T-cell (primary cell): ENCODE data around the gene NELFB. TPM values are rescaled to one million over a fixed set of nuclear protein-coding genes. Genes with fewer than 3 reads are reported as not detected.

Source experiments
- ATAC-seq, 4 experiments: fragments of 200-7000 bp in 3 of 4; fragments of 150-1000 bp in 1 of 4; cut with Tn5 transposase; replicated peaks in 1 of 4; 1 replicate in 3 of 4; 2 replicates in 1 of 4; pipeline ENCODE4 v1.10.0; 2021; ENCODE audit warnings: moderate library complexity in 3 of 4, mild to moderate bottlenecking in 2 of 4, moderate number of reproducible peaks in 1 of 4
- CTCF ChIA-PET, 2 donors: fragments of 300-600 bp; sonication (Branson Sonifier 250); formaldehyde crosslinking; loops; one replicate each; lab custom pipeline; 2022; ENCODE audit warnings: antibody characterized with exemption in 2 of 2; lab: Charles Lee
- POLR2A ChIA-PET, 2 donors: fragments of 300-600 bp; sonication (Branson Sonifier 250); formaldehyde crosslinking; loops; one replicate each; lab custom pipeline; 2022; ENCODE audit warnings: antibody characterized with exemption in 2 of 2; lab: Charles Lee
- DNase-seq, 35 experiments: peaks; one replicate each; pipeline versions ENCODE4 v3.0.0 to v3.0.0-alpha.2; 2013 to 2023
- H3K27ac ChIP-seq: one replicate; pipeline ENCODE4 v1.5.1; 2013; ENCODE audit warnings: low read length
- H3K27me3 ChIP-seq, 2 experiments: replicated peaks in 1 of 2; 1 replicate in 1 of 2; 2 replicates in 1 of 2; pipeline versions ENCODE4 v1.6.1 to v1.7.0; 2013; ENCODE audit warnings: low read length in 1 of 2, mixed read lengths in 1 of 2; ENCODE audit not compliant: control insufficient read depth in 2 of 2, insufficient read depth in 2 of 2; ENCODE audit errors: extremely low read depth in 1 of 2
- H3K36me3 ChIP-seq, 2 donors: 1 replicate in 1 of 2; 2 replicates in 1 of 2; pipeline versions ENCODE4 v1.6.1 to v1.7.0; 2013; ENCODE audit warnings: low read length in 1 of 2; ENCODE audit not compliant: control insufficient read depth in 2 of 2, insufficient read depth in 1 of 2; ENCODE audit errors: extremely low read depth in 1 of 2
- H3K4me1 ChIP-seq, 2 experiments: 1 replicate in 1 of 2; 2 replicates in 1 of 2; pipeline versions ENCODE4 v1.6.1 to v1.7.0; 2013; ENCODE audit warnings: low read length in 2 of 2, mixed read lengths in 1 of 2; ENCODE audit not compliant: insufficient read depth in 2 of 2, control insufficient read depth in 1 of 2; ENCODE audit errors: extremely low read depth in 1 of 2
- H3K4me3 ChIP-seq, 2 donors: 1 replicate in 1 of 2; 2 replicates in 1 of 2; pipeline versions ENCODE4 v1.5.1 to v1.7.0; 2013; ENCODE audit warnings: mild to moderate bottlenecking in 2 of 2, low read length in 1 of 2, moderate library complexity in 1 of 2; ENCODE audit not compliant: control insufficient read depth in 1 of 2; ENCODE audit errors: extremely low read depth in 1 of 2
- H3K9me3 ChIP-seq: 2 replicates; pipeline ENCODE4 v1.7.0; 2013
- H3K27ac Mint-ChIP-seq, 2 donors: one replicate each; pipeline ENCODE4 v1.8.0; 2020 to 2021; ENCODE audit warnings: mild to moderate bottlenecking in 2 of 2, mixed read lengths in 2 of 2
- H3K27me3 Mint-ChIP-seq, 2 donors: one replicate each; pipeline ENCODE4 v1.8.0; 2021 to 2022; ENCODE audit warnings: mixed read lengths in 2 of 2
- H3K36me3 Mint-ChIP-seq: one replicate; pipeline ENCODE4 v1.8.0; 2021; ENCODE audit warnings: mixed read lengths
- H3K4me1 Mint-ChIP-seq, 3 donors: one replicate each; pipeline ENCODE4 v1.8.0; 2020 to 2022; ENCODE audit warnings: mixed read lengths in 3 of 3, mild to moderate bottlenecking in 1 of 3
- H3K4me3 Mint-ChIP-seq, 3 donors: one replicate each; pipeline ENCODE4 v1.8.0; 2020 to 2022; ENCODE audit warnings: mild to moderate bottlenecking in 3 of 3, mixed read lengths in 3 of 3, moderate library complexity in 3 of 3
- H3K9me3 Mint-ChIP-seq, 3 donors: one replicate each; pipeline ENCODE4 v1.8.0; 2020 to 2022; ENCODE audit warnings: mixed read lengths in 3 of 3
- WGBS: methylation state at CpG from one replicate; pipeline ENCODE4 v1.1.5; 2013; ENCODE audit warnings: missing lambda C conversion rate; ENCODE audit not compliant: insufficient coverage; 5-methylcytosine and 5-hydroxymethylcytosine counted together
- total RNA-seq, 35 experiments: library from RNA in 6 of 35; stranded (reverse) in 6 of 35; fragments of 120-200 nt in 1 of 35; gene quantifications; one replicate each; pipeline versions ENCODE4 v1.2.1 to v1.2.4 and lab custom pipeline; 2013 to 2026

Gene NELFB
- total RNA-seq, 5 donors from 2014 or later (not counting 1 experiment from before 2014, with no cell fraction given), result 36.1 to 62.2 (median 58.8) TPM

DNA sequence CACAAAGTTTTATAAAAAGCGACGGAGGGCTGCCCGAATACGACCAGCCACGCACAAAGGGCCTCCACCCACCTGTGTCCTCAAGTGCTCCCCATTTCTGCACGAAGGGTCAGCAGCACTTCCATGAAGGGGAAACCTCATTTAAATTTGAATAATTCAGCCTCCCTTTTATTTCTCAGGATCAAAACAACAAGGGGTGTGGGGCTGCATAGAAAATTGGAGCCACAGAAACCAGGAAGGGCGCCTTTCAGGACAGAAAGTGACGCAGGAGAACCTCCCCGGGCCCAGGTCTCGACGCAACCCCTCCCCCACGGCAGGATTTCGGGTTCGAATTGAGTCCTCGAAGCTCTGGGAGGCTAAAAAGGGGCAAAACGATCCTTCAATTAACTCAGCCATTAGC, 44.8 kb downstream of the NELFB start:
- POLR2A ChIA-PET, result interaction anchor here in 1 of 2 donors (0.6 kb wide), 1 partner anchor 17 kb away, joined by 15 read pairs; no protein-coding TSS in a partner anchor
- Mint-ChIP-seq H3K4me1 (peaks cover 8 to 19% (median 16%) of the 10 kb centered on the region in 3 donors), H3K9me3 (no peaks in the 10 kb centered on the region), H3K36me3 (no peaks in the 10 kb centered on the region), H3K27me3 (peaks cover 14 to 31% of the 10 kb centered on the region in 2 donors), H3K27ac (no peak overlapping the region), H3K4me3 (peak overlapping the region; percentile 34 to 54 (median 34))
- no peak overlapping the region for H3K4me3 ChIP-seq
- no peak for ATAC-seq
- CTCF ChIA-PET, result no interaction called here
- WGBS, result 76% methylated on average over 8 of the region's 16 CpGs
- peaks cover 7 to 68% of the 10 kb centered on the region in 2 experiments for H3K27me3 ChIP-seq
- H3K9me3 ChIP-seq, result no peaks in the 10 kb centered on the region
- no peak overlapping the region for H3K27ac ChIP-seq
- peaks cover 3 to 50% of the 10 kb centered on the region in 2 experiments for H3K4me1 ChIP-seq
- DNase-seq, result peak in 1 of 35 experiments; percentile 2
- no peaks in the 10 kb centered on the region for H3K36me3 ChIP-seq

DNA sequence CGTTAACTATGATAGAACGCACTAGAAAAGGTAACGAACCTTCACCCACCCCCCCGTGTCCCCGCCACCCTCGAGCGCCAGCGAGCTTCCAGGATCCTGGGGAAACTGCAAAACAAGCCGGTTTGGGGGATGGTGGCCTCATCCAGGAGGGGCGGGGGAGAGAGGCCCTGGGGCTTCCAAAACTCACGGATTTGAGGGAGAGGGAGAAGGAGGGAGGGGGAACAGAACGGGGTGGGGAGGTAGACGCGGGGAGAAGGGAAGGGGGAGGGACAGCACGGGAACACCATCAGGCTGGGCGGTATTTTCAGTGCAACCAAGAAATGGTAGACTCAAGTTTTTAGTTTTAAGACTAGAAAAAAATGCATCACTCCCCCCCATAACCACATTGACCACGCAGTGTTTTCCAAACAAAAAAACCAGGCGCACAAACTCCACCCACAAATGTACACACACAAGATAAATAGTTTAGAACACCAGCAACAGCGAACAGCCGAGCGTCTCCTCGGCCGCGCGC, 45.5 kb downstream of the NELFB start:
- Mint-ChIP-seq H3K36me3 (no peaks in the 10 kb centered on the region), H3K27me3 (peaks cover 14 to 29% of the 10 kb centered on the region in 2 donors), H3K4me1 (peaks cover 15 to 25% (median 16%) of the 10 kb centered on the region in 3 donors), H3K4me3 (peak overlapping the region; percentile 68 to 81 (median 71)), H3K27ac (no peak overlapping the region), H3K9me3 (no peaks in the 10 kb centered on the region)
- no peak for ATAC-seq
- Histone ChIP-seq H3K4me3 (peak overlapping the region in 1 of 2 donors; percentile 82), H3K27me3 (peaks cover 7 to 70% of the 10 kb centered on the region in 2 experiments), H3K9me3 (no peaks in the 10 kb centered on the region), H3K36me3 (no peaks in the 10 kb centered on the region), H3K27ac (no peak overlapping the region), H3K4me1 (peaks cover 3 to 54% of the 10 kb centered on the region in 2 experiments)
- no peak for DNase-seq
- 0% methylated on average over 14 of the region's 25 CpGs for WGBS
- CTCF ChIA-PET, result no interaction called here
- POLR2A ChIA-PET, result interaction anchor here in 1 of 2 donors (0.6 kb wide), 1 partner anchor 18 kb away, joined by 15 read pairs; no protein-coding TSS in a partner anchor

DNA sequence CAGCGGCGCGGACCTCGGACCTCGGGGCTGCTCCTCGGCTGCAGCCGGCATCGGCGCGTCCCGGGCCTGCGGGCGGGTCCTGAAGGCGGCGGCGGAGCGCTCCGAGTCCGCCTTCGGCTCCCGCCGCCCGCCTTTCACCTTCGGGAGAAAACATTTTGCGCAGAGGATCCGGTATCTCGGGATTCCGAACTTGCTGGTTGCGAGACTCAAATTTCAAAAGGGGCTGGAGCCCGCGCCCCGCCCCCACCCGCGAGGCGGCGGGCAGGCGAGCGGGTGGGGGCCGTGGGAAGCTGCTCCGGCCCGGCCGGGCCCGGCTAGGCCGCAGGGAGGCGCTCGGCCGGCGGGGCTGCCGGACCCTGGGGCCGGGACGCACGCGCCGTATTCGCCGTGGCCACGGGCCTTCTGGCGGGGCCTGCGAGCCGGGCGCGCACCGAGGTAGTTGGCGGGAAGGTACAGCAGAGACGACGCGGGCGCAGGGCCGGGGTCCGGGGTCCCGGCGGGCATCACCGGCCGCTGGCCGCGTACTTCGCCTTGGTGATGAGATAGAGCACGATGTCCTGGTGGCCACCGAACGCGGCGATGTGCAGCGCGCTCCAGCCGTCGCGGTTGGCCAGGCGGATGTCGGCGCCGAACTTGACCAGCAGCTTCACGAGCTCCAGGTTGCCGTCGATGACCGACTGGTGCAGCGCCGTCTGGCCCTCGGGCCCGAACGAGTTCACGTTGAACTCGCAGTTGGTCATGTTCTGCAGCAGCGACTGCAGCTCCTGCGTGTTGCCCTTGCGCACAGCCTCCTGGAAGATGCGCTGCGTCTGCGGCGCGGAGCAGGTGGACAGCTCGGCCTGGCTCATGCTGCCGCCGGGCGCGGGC, 46.2 kb downstream of the NELFB start:
- DNase-seq, result peak in 3 of 35 experiments; percentile 4 to 46 (median 25)
- Mint-ChIP-seq H3K27me3 (peaks cover 14 to 29% of the 10 kb centered on the region in 2 donors), H3K9me3 (no peaks in the 10 kb centered on the region), H3K36me3 (no peaks in the 10 kb centered on the region), H3K4me1 (peaks cover 15 to 27% (median 16%) of the 10 kb centered on the region in 3 donors), H3K4me3 (peak overlapping the region; percentile 68 to 81 (median 71)), H3K27ac (no peak overlapping the region)
- ChIA-PET POLR2A (interaction anchor here in 1 of 2 donors (0.6 kb wide), 1 partner anchor 320 kb away, joined by 3 read pairs; no protein-coding TSS in a partner anchor), CTCF (interaction anchor here in 1 of 2 donors (0.6 kb wide), 1 partner anchor 213 kb away, joined by 3 read pairs; no protein-coding TSS in a partner anchor)
- Histone ChIP-seq H3K27ac (no peak overlapping the region), H3K4me1 (peaks cover 8 to 56% of the 10 kb centered on the region in 2 experiments), H3K36me3 (no peaks in the 10 kb centered on the region), H3K4me3 (peak overlapping the region; percentile 43 to 82), H3K9me3 (no peaks in the 10 kb centered on the region), H3K27me3 (peaks cover 7 to 71% of the 10 kb centered on the region in 2 experiments)
- peak in 1 of 4 experiments; percentile 18 for ATAC-seq
- 1% methylated on average over 115 of the region's 115 CpGs for WGBS

DNA sequence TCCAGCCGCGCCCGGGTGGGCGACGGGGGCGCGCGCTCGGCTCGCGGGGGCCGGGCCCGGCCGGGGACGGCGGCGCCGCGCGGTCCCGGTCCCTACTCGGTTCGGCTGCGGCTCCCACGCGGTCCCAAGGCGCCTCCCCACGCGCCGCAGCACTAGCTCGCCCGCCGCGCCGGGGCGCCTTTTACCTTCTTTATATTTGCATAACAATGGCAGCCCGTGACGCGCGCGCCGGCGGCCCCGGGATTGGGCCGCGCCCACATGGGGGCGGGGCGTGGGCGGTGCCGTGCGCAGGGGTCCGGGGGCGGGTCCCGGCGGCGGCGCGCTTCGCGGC, 47.0 kb downstream of the NELFB start, which contains the start of gene NRARP:
Gene NRARP, minus strand, starts transcription at position 154 of the 331 bp plus-strand sequence. CDS start 343 bp downstream, outside the sequence.
- Histone ChIP-seq H3K4me1 (peaks cover 9 to 54% of the 10 kb centered on the region in 2 experiments), H3K36me3 (no peaks in the 10 kb centered on the region), H3K27me3 (peaks cover 5 to 65% of the 10 kb centered on the region in 2 experiments), H3K9me3 (no peaks in the 10 kb centered on the region), H3K27ac (no peak within 1 kb of the TSS), H3K4me3 (peak within 1 kb of the TSS; percentile 43 to 82)
- DNase-seq (peak; percentile 79 to 96 (median 88)), ATAC-seq (peak; percentile 86 to 90 (median 89))
- Mint-ChIP-seq H3K4me3 (peak within 1 kb of the TSS; percentile 56 to 71 (median 70)), H3K27ac (no peak within 1 kb of the TSS), H3K4me1 (peaks cover 8 to 24% (median 14%) of the 10 kb centered on the region in 3 donors), H3K27me3 (peaks cover 6 to 21% of the 10 kb centered on the region in 2 donors), H3K36me3 (no peaks in the 10 kb centered on the region), H3K9me3 (no peaks in the 10 kb centered on the region)
- ChIA-PET POLR2A (no interaction called here), CTCF (interaction anchor here in 1 of 2 donors (0.6 kb wide), 1 partner anchor 214 kb away, joined by 3 read pairs; no protein-coding TSS in a partner anchor)
- under 1% methylated on average over 60 of the region's 60 CpGs for WGBS

DNA sequence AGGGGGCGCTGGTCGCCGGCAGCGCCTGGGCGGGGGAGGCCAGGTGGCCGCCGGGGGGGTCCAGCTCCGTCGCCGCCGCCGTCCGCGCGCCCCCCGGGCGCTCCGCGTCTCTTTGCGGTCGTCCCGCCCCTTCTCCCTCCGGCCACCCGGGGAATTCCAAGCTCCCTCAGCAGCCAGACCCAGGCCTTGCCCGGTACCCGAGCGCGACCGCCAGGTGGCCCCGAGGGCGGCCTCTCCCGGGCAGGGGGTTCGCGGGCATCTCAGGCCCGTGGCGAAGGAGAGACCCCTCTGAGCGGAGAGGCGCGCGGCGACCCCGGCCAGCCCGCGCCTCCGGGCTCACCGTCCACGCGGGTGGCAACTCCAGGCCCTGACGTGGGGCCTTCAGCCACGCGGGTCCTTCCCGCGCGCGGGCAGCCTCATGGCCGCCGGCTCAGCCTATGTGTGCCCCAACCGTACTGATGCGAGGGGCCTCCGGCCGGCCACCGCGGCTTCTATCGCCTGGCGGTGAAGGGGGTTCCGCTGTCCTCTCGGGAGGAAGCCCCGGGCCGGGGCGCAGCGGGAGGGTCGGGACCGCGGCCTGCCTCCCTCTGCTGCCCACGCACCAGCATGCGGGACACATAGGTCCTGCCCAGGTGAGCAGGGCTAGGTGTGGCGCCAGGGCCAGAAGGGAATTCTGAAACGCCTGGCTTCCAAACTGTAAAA, 47.5 kb downstream of the NELFB start:
- H3K27ac ChIP-seq, result no peak overlapping the region
- peak in 3 of 4 experiments; percentile 31 to 42 (median 40) for ATAC-seq
- H3K4me1 ChIP-seq, result peaks cover 9 to 54% of the 10 kb centered on the region in 2 experiments

More for the DNA sequence above, 47.5 kb downstream of the NELFB start:
- Mint-ChIP-seq H3K36me3 (no peaks in the 10 kb centered on the region), H3K27ac (no peak overlapping the region), H3K4me1 (peaks cover 5 to 26% (median 14%) of the 10 kb centered on the region in 3 donors), H3K9me3 (no peaks in the 10 kb centered on the region), H3K4me3 (peak overlapping the region in 1 of 3 donors; percentile 34), H3K27me3 (peaks cover 3 to 20% of the 10 kb centered on the region in 2 donors)
- H3K27me3 ChIP-seq, result peaks cover 5 to 60% of the 10 kb centered on the region in 2 experiments
- peak overlapping the region; percentile 28 to 40 for H3K4me3 ChIP-seq
- POLR2A ChIA-PET, result no interaction called here
- CTCF ChIA-PET, result no interaction called here
- DNase-seq, result peak in 2 of 35 experiments; percentile 4 to 24
- H3K36me3 ChIP-seq, result no peaks in the 10 kb centered on the region
- 16% methylated on average over 78 of the region's 78 CpGs for WGBS
- H3K9me3 ChIP-seq, result no peaks in the 10 kb centered on the region
